HG03280 (cell line): ENCODE measurements around the gene IL17B.

Experiments
- ATAC-seq: cut with Tn5 transposase; IDR thresholded peaks from one replicate; pipeline ENCODE4 v1.9.1; 2021; ENCODE audit warnings: mild to moderate bottlenecking, moderate library complexity; ENCODE audit not compliant: unreplicated experiment

The IL17B gene

DNA sequence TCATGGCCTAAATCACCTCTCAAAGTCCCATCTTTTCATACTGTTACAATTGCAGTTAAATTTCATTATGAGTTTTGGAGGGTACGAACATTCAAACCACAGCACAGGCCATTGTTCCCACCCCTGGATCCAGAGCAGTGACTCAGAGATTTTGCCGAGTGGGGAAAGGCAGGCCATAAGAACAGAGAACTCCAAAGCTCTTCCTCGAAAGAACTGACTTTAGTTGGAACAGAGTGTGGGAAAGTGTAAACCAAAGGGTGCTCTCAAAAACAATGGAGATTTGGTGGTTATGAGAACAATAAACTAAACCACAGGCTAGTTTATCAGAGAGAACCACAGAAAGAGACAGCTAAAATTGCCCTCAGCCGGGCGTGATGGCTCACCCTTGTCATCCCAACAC lies 53.2 kb downstream of the IL17B start:
- no peak for ATAC-seq

DNA sequence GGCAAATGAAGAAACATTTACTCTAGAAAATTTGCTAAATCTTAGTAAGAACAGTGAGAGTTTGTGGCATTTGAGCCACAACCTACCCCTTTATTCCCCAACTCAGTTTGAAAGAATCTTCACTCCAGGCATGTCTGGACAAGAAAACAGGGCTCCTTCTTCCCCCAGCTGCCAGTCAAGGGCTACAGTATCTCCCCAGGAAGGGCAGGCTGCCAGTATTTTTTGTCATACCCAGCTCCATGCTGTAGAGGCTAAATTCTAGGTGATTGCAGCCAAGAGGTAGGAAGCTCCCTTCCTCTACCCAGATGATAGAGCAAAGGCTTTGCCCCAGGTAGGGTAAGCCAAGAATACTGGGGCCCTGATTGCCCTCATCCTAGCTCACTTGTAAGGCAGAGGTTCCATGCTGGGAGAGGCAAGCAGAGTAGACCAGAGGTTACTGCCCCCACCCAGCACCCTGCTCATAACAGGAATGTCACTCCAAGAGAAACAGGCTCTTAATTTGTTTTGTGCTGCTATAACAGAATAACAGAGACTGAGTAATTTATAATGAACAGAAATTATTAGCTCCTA lies 53.8 kb downstream of the IL17B start:
- ATAC-seq: no peak

DNA sequence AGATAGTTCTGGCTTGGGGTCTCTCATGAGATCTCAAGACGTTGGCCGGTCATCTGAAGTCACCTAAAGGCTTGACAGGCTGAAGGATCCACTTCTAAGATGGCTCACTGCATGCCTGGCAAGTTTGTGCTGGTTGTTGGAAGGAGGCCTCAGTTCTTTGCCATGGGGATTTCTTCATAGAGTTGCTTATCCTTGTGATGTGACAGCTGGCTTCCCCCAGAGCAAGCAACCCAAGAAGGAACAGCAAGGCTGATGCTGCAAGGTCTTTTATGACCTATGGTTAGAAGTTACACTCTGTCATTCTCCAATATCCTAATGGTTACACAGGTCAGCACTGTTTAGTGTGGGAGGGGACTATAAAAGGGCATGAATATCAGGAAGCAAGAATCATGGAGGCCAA lies 54.5 kb downstream of the IL17B start:
- no peak for ATAC-seq
